BLaER1 treated with 17β-estradiol and CSF1 and Interleukin-3, amounts not matched to agents 10 nM and 100 nM (cell line): ENCODE measurements around the gene SDK2.
A peak's percentile ranks its signal among the peaks of the same experiment; 100 is the strongest.

Experiments
- H3K27ac ChIP-seq, 11 experiments: shearing (Covaris generic); formaldehyde crosslinking; 2 replicates each; pipeline ENCODE4 v1.8.1; 2022
- H3K27me3 ChIP-seq, 11 experiments: shearing (Covaris generic); formaldehyde crosslinking; 2 replicates each; pipeline ENCODE4 v1.8.1; 2022
- H3K36me3 ChIP-seq, 11 experiments: shearing (Covaris generic); formaldehyde crosslinking; 2 replicates each; pipeline ENCODE4 v1.8.1; 2022
- H3K4me1 ChIP-seq, 10 experiments: shearing (Covaris generic); formaldehyde crosslinking; 2 replicates each; pipeline ENCODE4 v1.8.1; 2022
- H3K4me2 ChIP-seq, 11 experiments: shearing (Covaris generic); formaldehyde crosslinking; 2 replicates each; pipeline ENCODE4 v1.8.1; 2022
- H3K4me3 ChIP-seq, 10 experiments: shearing (Covaris generic); formaldehyde crosslinking; 2 replicates each; pipeline ENCODE4 v1.8.1; 2022
- H3K9ac ChIP-seq, 11 experiments: shearing (Covaris generic); formaldehyde crosslinking; 2 replicates each; pipeline ENCODE4 v1.8.1; 2022
- H3K9me3 ChIP-seq, 11 experiments: shearing (Covaris generic); formaldehyde crosslinking; replicated peaks in 1 of 11; 2 replicates each; pipeline ENCODE4 v1.8.1; 2022
- H4K20me1 ChIP-seq, 11 experiments: shearing (Covaris generic); formaldehyde crosslinking; 2 replicates each; pipeline ENCODE4 v1.8.1; 2022
- Cebpa-rat ChIP-seq, 11 experiments: shearing (Covaris generic); IDR thresholded peaks; 2 replicates each; pipeline ENCODE4 v1.8.1; 2022

SDK2 gene

GRCh38 chr17:73595479-73595878 is 48.8 kb downstream of the SDK2 start:
- no peak overlapping the region for H3K4me3 ChIP-seq
- H3K27me3 ChIP-seq = 0 out of 22 replicates have a peak, but pooled peaks cover 0 to 3% (median 0%) of the 10 kb centered on the region in 11 experiments
- H3K9me3 ChIP-seq = no peaks in the 10 kb centered on the region
- peak overlapping the region; percentile 15 to 98 (median 90); a peak in 19 of 22 replicates for H3K4me2 ChIP-seq
- peaks cover 25 to 100% (median 93%) of the 10 kb centered on the region in 10 experiments for H3K4me1 ChIP-seq
- H3K36me3 ChIP-seq = no peaks in the 10 kb centered on the region
- no peak for TF ChIP-seq Cebpa-rat (IDR thresholded peaks at IDR 0.05)
- H3K27ac ChIP-seq = peak overlapping the region in 8 of 11 experiments; percentile 41 to 71 (median 62); a peak in 16 of 22 replicates
- peak overlapping the region in 9 of 11 experiments; percentile 8 to 62 (median 45); a peak in 14 of 22 replicates for H3K9ac ChIP-seq
- no peaks in the 10 kb centered on the region for H4K20me1 ChIP-seq

- TF ChIP-seq Cebpa-rat (IDR thresholded peaks at IDR 0.05) = no peak
- H3K9me3 ChIP-seq = no peaks in the 10 kb centered on the region
- H3K36me3 ChIP-seq = no peaks in the 10 kb centered on the region
- H3K9ac ChIP-seq = peak overlapping the region in 9 of 11 experiments; percentile 8 to 62 (median 45); a peak in 10 of 22 replicates
- H3K27ac ChIP-seq = peak overlapping the region in 8 of 11 experiments; percentile 41 to 71 (median 62); a peak in 16 of 22 replicates
- peak overlapping the region; percentile 15 to 98 (median 90); a peak in 19 of 22 replicates for H3K4me2 ChIP-seq
- 0 out of 22 replicates have a peak, but pooled peaks cover 0 to 3% (median 0%) of the 10 kb centered on the region in 11 experiments for H3K27me3 ChIP-seq
- peaks cover 29 to 100% (median 93%) of the 10 kb centered on the region in 10 experiments for H3K4me1 ChIP-seq
- H4K20me1 ChIP-seq = no peaks in the 10 kb centered on the region
- no peak overlapping the region for H3K4me3 ChIP-seq
These were observed 49.2 kb downstream of the SDK2 start for GRCh38 chr17:73595068-73595467.

GRCh38 chr17:73594598-73594997 is 49.6 kb downstream of the SDK2 start:
- H3K4me1 ChIP-seq = peaks cover 33 to 100% (median 95%) of the 10 kb centered on the region in 10 experiments
- no peak for TF ChIP-seq Cebpa-rat (IDR thresholded peaks at IDR 0.05)
- H3K27me3 ChIP-seq = 0 out of 22 replicates have a peak, but pooled peaks cover 0 to 3% (median 0%) of the 10 kb centered on the region in 11 experiments
- H3K9ac ChIP-seq = peak overlapping the region in 2 of 11 experiments; percentile 23 to 62; a peak in 1 of 22 replicates
- no peaks in the 10 kb centered on the region for H3K9me3 ChIP-seq
- H3K4me3 ChIP-seq = no peak overlapping the region
- H3K4me2 ChIP-seq = peak overlapping the region in 9 of 11 experiments; percentile 20 to 98 (median 93); a peak in 14 of 22 replicates
- no peaks in the 10 kb centered on the region for H3K36me3 ChIP-seq
- no peaks in the 10 kb centered on the region for H4K20me1 ChIP-seq
- H3K27ac ChIP-seq = 0 out of 22 replicates have a peak overlapping the region, but pooled peaks of 2 of the 11 experiments have one; percentile 57 to 78

GRCh38 chr17:73594025-73594424 is 50.2 kb downstream of the SDK2 start:
- no peak for TF ChIP-seq Cebpa-rat (IDR thresholded peaks at IDR 0.05)
- Histone ChIP-seq H4K20me1 (no peaks in the 10 kb centered on the region), H3K4me1 (peaks cover 39 to 100% (median 99%) of the 10 kb centered on the region in 10 experiments), H3K4me3 (no peak overlapping the region), H3K9me3 (no peaks in the 10 kb centered on the region), H3K9ac (peak overlapping the region in 2 of 11 experiments; percentile 61 to 71; a peak in 2 of 22 replicates), H3K27me3 (peaks cover 0 to 4% (median 0%) of the 10 kb centered on the region in 11 experiments; a peak in 1 of 22 replicates), H3K36me3 (no peaks in the 10 kb centered on the region), H3K27ac (peak overlapping the region in 6 of 11 experiments; percentile 67 to 83 (median 76); a peak in 6 of 22 replicates), H3K4me2 (peak overlapping the region in 9 of 11 experiments; percentile 75 to 98 (median 94); a peak in 16 of 22 replicates)

GRCh38 chr17:73593249-73593965 is 50.8 kb downstream of the SDK2 start:
- peak overlapping the region; percentile 64 to 98 (median 93) for H3K4me2 ChIP-seq
- peak overlapping the region in 7 of 11 experiments; percentile 44 to 71 (median 62); a peak in 14 of 22 replicates for H3K9ac ChIP-seq
- peak overlapping the region in 8 of 11 experiments; percentile 65 to 83 (median 74); a peak in 17 of 22 replicates for H3K27ac ChIP-seq
- no peak for TF ChIP-seq Cebpa-rat (IDR thresholded peaks at IDR 0.05)
- H3K4me1 ChIP-seq = peaks cover 42 to 100% (median 99%) of the 10 kb centered on the region in 10 experiments
- H3K27me3 ChIP-seq = peaks cover 0 to 9% (median 0%) of the 10 kb centered on the region in 11 experiments; a peak in 2 of 22 replicates
- H3K4me3 ChIP-seq = peak overlapping the region in 1 of 10 experiments; percentile 17; a peak in 1 of 20 replicates
- H3K9me3 ChIP-seq = no peaks in the 10 kb centered on the region
- H3K36me3 ChIP-seq = no peaks in the 10 kb centered on the region
- peaks cover 0 to 4% (median 0%) of the 10 kb centered on the region in 11 experiments; a peak in 1 of 22 replicates for H4K20me1 ChIP-seq

GRCh38 chr17:73592501-73592961 is 51.7 kb downstream of the SDK2 start:
- Histone ChIP-seq H3K4me3 (peak overlapping the region in 7 of 10 experiments; percentile 12 to 52 (median 46); a peak in 10 of 20 replicates), H3K9ac (peak overlapping the region in 8 of 11 experiments; percentile 18 to 71 (median 62); a peak in 16 of 22 replicates), H3K27ac (peak overlapping the region in 9 of 11 experiments; percentile 45 to 83 (median 73); a peak in 18 of 22 replicates), H3K9me3 (no peaks in the 10 kb centered on the region), H3K4me2 (peak overlapping the region; percentile 64 to 98 (median 93)), H4K20me1 (peaks cover 0 to 5% (median 0%) of the 10 kb centered on the region in 11 experiments; a peak in 1 of 22 replicates), H3K4me1 (peaks cover 45 to 100% (median 99%) of the 10 kb centered on the region in 10 experiments), H3K36me3 (no peaks in the 10 kb centered on the region), H3K27me3 (peaks cover 0 to 9% (median 0%) of the 10 kb centered on the region in 11 experiments; a peak in 2 of 22 replicates)
- no peak for TF ChIP-seq Cebpa-rat (IDR thresholded peaks at IDR 0.05)

GRCh38 chr17:73592079-73592415 is 52.2 kb downstream of the SDK2 start:
- peaks cover 0 to 7% (median 0%) of the 10 kb centered on the region in 11 experiments; a peak in 2 of 22 replicates for H4K20me1 ChIP-seq
- peaks cover 0 to 9% (median 0%) of the 10 kb centered on the region in 11 experiments; a peak in 2 of 22 replicates for H3K27me3 ChIP-seq
- TF ChIP-seq Cebpa-rat (IDR thresholded peaks at IDR 0.05) = no peak
- peak overlapping the region in 7 of 10 experiments; percentile 12 to 52 (median 46); a peak in 12 of 20 replicates for H3K4me3 ChIP-seq
- H3K36me3 ChIP-seq = no peaks in the 10 kb centered on the region
- peak overlapping the region; percentile 64 to 98 (median 93) for H3K4me2 ChIP-seq
- no peaks in the 10 kb centered on the region for H3K9me3 ChIP-seq
- H3K9ac ChIP-seq = peak overlapping the region in 8 of 11 experiments; percentile 18 to 71 (median 62); a peak in 16 of 22 replicates
- peaks cover 50 to 100% (median 100%) of the 10 kb centered on the region in 10 experiments for H3K4me1 ChIP-seq
- H3K27ac ChIP-seq = peak overlapping the region in 9 of 11 experiments; percentile 45 to 83 (median 73); a peak in 18 of 22 replicates
